Common myeloid progenitor, CD34-positive (primary cell): ENCODE data around the gene SHFL.

Source experiments
- CTCF ChIA-PET: fragments of 350-600 bp; sonication (Branson Sonifier 250); formaldehyde crosslinking; loops from one replicate; lab custom pipeline; 2021; ENCODE audit warnings: antibody characterized with exemption; lab: Charles Lee
- POLR2A ChIA-PET: fragments of 350-600 bp; sonication (Branson Sonifier 250); formaldehyde crosslinking; loops from one replicate; lab custom pipeline; 2021; ENCODE audit warnings: antibody characterized with exemption; lab: Charles Lee
- DNase-seq, 3 donors: peaks; one replicate each; pipeline versions ENCODE4 v3.0.0 to v3.0.0-alpha.2; 2013
- H3K27ac ChIP-seq, 2 experiments: 1 replicate in 1 of 2; 2 replicates in 1 of 2; pipeline ENCODE4 v1.7.0; 2013; ENCODE audit warnings: inconsistent platforms in 2 of 2, low read length in 2 of 2, mild to moderate bottlenecking in 2 of 2, low read depth in 1 of 2, moderate library complexity in 1 of 2; ENCODE audit not compliant: severe bottlenecking in 2 of 2, insufficient read depth in 1 of 2, poor library complexity in 1 of 2
- H3K27me3 ChIP-seq, 5 experiments: replicated peaks in 2 of 5; 1 replicate in 3 of 5; 2 replicates in 2 of 5; pipeline versions ENCODE4 v1.6.1 to v1.7.0; 2013; ENCODE audit warnings: low read length in 4 of 5, mild to moderate bottlenecking in 2 of 5, moderate library complexity in 2 of 5, inconsistent platforms in 1 of 5; ENCODE audit not compliant: insufficient read depth in 5 of 5, control insufficient read depth in 4 of 5
- H3K36me3 ChIP-seq, 4 experiments: 1 replicate in 2 of 4; 2 replicates in 2 of 4; pipeline versions ENCODE4 v1.6.1 to v1.7.0; 2013; ENCODE audit warnings: low read length in 3 of 4, control low read depth in 1 of 4, mild to moderate bottlenecking in 1 of 4; ENCODE audit not compliant: control insufficient read depth in 4 of 4, insufficient read depth in 4 of 4
- H3K4me1 ChIP-seq, 4 experiments: 1 replicate in 3 of 4; 2 replicates in 1 of 4; pipeline versions ENCODE4 v1.6.1 to v1.7.1; 2013; ENCODE audit warnings: low read length in 3 of 4, mild to moderate bottlenecking in 3 of 4, control low read depth in 1 of 4, inconsistent platforms in 1 of 4, moderate library complexity in 1 of 4; ENCODE audit not compliant: control insufficient read depth in 4 of 4, insufficient read depth in 4 of 4; ENCODE audit errors: control extremely low read depth in 1 of 4
- H3K4me3 ChIP-seq, 7 experiments: 1 replicate in 4 of 7; 2 replicates in 3 of 7; pipeline versions ENCODE4 v1.5.1 to v1.7.0; 2013; ENCODE audit warnings: mild to moderate bottlenecking in 7 of 7, low read length in 6 of 7, moderate library complexity in 6 of 7, inconsistent platforms in 2 of 7, low read depth in 2 of 7, control low read depth in 1 of 7; ENCODE audit not compliant: insufficient read depth in 4 of 7, control insufficient read depth in 1 of 7; ENCODE audit errors: extremely low read depth in 1 of 7
- H3K9me3 ChIP-seq, 5 experiments: 1 replicate in 4 of 5; 2 replicates in 1 of 5; pipeline versions ENCODE4 v1.6.1 to v1.7.1; 2013; ENCODE audit warnings: low read length in 4 of 5, mild to moderate bottlenecking in 2 of 5, inconsistent platforms in 1 of 5, low read depth in 1 of 5, moderate library complexity in 1 of 5; ENCODE audit not compliant: control insufficient read depth in 4 of 5, insufficient read depth in 2 of 5; ENCODE audit errors: control extremely low read depth in 1 of 5
- WGBS: methylation state at CpG from one replicate; pipeline ENCODE4 v1.1.5; 2013; ENCODE audit not compliant: insufficient coverage; 5-methylcytosine and 5-hydroxymethylcytosine counted together

SHFL gene

DNA sequence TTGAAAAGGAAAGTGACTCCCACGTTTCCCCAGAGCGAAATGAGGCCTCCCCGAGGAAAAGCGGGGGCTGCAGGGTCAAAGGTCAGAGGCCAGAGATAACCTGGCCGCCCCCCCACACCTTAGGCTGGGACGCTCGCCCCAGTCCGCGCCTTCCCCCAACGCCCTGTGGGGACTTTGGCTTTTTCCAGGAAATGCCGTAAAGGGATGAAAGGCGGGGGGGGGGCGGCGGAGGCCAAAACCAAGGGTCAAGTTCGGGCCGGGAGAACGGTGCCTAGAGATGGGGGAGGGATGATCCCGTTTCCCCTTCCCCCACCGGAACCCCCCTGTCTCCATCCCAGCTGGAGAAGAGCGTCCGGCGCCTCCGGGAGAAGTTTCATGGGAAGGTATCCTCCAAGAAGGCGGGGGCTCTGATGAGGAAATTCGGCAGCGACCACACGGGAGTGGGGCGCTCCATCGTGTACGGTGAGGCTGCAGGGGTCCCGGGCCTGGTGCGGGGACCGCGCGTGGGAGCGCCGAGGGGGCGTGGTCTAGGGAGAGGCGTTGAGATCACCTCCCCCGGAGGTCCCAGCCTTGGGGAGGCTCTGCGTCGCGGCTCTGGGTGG lies 575 bp downstream of the SHFL start:
- Histone ChIP-seq H3K4me1 (peaks cover 0 to 17% (median 7%) of the 10 kb centered on the region in 4 experiments), H3K36me3 (peaks cover 4 to 25% (median 19%) of the 10 kb centered on the region in 4 experiments), H3K9me3 (peaks cover 0 to 3% (median 0%) of the 10 kb centered on the region in 5 experiments), H3K4me3 (peak overlapping the region; percentile 78 to 92 (median 87)), H3K27ac (peak overlapping the region in 1 of 2 experiments; percentile 64), H3K27me3 (peaks cover 0 to 2% (median 0%) of the 10 kb centered on the region in 5 experiments)
- ChIA-PET POLR2A (no interaction called here), CTCF (no interaction called here)
- WGBS = 5% methylated on average over 28 of the region's 43 CpGs
- DNase-seq = peak in 2 of 3 donors; percentile 47 to 58

DNA sequence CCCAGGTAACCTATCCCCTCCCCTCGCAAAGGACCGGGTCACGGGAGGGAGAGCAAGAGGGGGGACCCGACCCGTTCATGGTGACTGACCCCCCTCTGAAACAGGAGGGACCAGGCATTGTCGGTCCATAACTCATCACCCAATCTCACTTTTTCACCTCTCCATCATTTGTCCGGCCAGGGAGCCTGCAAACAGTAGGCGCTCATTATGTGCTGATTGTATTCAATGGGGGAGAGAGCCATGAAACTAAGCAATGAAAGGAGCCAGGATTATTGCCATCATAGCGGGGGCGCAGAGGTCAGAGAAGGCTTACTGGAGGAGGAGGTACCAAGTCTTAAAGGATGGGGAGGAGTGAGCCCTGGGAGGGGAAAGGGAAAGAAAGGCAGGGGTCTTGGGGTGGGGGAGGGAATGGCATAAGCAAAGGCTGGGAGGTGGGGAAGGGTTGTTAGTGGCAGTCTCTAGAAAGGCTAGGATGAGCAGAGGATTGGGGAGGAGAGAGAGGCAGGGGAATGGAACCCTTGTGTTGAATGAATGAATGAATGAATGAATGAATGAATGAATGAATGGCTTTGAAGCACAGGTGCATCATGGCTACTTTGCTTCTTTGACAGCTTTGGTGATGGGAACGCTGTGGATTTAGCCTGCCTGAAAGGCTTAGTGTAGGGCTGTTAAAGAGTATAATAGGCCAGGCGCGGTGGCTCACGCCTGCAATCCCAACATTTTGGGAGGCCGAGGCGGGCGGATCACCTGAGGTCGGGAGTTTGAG lies 1.4 kb downstream of the SHFL start:
- Histone ChIP-seq H3K4me1 (peaks cover 0 to 17% (median 7%) of the 10 kb centered on the region in 4 experiments), H3K36me3 (peaks cover 4 to 32% (median 24%) of the 10 kb centered on the region in 4 experiments), H3K9me3 (peaks cover 0 to 3% (median 0%) of the 10 kb centered on the region in 5 experiments), H3K27me3 (peaks cover 0 to 2% (median 0%) of the 10 kb centered on the region in 5 experiments), H3K4me3 (peak overlapping the region in 6 of 7 experiments; percentile 78 to 92 (median 88)), H3K27ac (no peak overlapping the region)
- 92% methylated on average over 9 of the region's 18 CpGs for WGBS
- CTCF ChIA-PET = no interaction called here
- DNase-seq = no peak
- POLR2A ChIA-PET = no interaction called here

DNA sequence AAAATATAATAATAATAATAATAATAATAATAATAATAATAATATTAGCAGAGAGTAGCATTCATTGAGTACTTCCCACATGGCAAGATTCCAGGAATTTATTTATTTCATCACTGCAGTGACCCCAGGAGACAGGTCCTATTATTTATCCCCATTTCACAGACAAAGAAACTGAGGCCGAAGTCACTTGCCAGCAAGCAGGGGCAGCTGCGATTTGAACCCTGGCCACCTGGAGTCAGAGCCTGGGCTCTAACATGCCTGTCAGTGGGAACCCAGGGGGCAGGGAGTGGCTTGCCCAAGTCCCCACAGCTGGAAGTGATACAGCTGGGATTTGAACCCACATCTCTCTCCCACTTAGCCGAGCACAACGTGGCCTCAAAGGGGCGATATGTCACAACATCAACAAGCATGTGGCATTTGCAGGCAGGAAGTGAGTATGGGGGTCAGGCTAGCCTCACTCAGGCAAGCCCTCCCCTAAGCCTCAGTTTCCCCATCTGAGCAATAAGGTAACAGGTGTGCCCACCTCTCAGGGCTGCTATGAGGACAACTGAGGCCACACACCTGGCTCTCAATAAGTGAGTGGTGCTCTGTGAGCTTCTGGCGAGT lies 2.9 kb downstream of the SHFL start:
- ChIA-PET CTCF (no interaction called here), POLR2A (no interaction called here)
- Histone ChIP-seq H3K9me3 (peaks cover 0 to 3% (median 0%) of the 10 kb centered on the region in 5 experiments), H3K27me3 (no peaks in the 10 kb centered on the region), H3K4me1 (peaks cover 0 to 17% (median 7%) of the 10 kb centered on the region in 4 experiments), H3K27ac (no peak overlapping the region), H3K36me3 (peaks cover 5 to 45% (median 29%) of the 10 kb centered on the region in 4 experiments), H3K4me3 (no peak overlapping the region)
- 100% methylated on average over 3 of the region's 6 CpGs for WGBS
- DNase-seq = no peak

DNA sequence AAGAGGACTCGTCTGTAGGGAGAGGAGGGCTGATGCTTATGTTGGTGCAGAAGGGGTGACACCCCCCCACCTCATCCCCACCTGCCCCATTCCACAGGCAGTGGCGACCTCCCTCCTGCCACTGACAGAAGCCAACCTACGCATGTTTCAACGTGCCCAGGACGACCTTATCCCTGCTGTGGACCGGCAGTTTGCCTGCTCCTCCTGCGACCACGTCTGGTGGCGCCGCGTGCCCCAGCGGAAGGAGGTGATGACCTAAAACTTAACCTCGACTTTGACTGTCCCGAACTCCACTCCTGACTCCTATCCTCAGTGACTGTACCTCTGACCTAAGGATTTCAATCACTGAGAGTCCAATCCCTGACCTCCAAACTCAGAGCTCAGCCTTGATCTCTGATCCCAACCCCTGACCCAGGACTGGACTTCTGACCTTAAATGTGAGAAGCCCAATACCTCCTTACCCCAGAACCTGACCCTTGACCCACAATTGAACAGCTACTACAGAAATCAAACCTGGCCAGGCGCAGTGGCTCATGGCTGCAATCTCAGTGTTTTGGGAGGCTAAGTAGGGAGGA lies 3.8 kb downstream of the SHFL start:
- peaks cover 0 to 3% (median 0%) of the 10 kb centered on the region in 5 experiments for H3K9me3 ChIP-seq
- no peak overlapping the region for H3K27ac ChIP-seq
- H3K27me3 ChIP-seq = no peaks in the 10 kb centered on the region
- no peak overlapping the region for H3K4me3 ChIP-seq
- peaks cover 0 to 17% (median 7%) of the 10 kb centered on the region in 4 experiments for H3K4me1 ChIP-seq
- ChIA-PET CTCF (interaction anchor here (1.1 kb wide), 1 partner anchor 136 kb away, joined by 3 read pairs; no protein-coding TSS in a partner anchor), POLR2A (interaction anchor here (0.6 kb wide), 1 partner anchor 104 kb away, joined by 3 read pairs; no protein-coding TSS in a partner anchor)
- WGBS = 97% methylated on average over 13 of the region's 15 CpGs
- H3K36me3 ChIP-seq = peaks cover 5 to 45% (median 29%) of the 10 kb centered on the region in 4 experiments
- no peak for DNase-seq

DNA sequence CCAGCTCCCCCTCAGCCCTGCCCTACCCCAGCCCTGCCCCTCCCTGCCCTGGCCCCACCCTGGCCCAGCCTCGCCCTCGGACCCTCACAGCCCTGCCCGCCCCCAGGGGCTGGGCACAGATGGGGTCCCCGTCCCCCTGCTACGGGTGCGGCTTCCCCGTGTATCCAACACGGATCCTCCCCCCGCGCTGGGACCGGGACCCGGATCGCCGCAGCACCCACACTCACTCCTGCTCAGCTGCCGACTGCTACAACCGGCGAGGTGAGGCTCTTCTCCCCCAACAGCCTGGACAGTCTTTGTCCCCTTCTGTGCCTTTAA lies 5.2 kb downstream of the SHFL start:
- Histone ChIP-seq H3K36me3 (peaks cover 5 to 45% (median 29%) of the 10 kb centered on the region in 4 experiments), H3K4me3 (no peak overlapping the region)

DNA sequence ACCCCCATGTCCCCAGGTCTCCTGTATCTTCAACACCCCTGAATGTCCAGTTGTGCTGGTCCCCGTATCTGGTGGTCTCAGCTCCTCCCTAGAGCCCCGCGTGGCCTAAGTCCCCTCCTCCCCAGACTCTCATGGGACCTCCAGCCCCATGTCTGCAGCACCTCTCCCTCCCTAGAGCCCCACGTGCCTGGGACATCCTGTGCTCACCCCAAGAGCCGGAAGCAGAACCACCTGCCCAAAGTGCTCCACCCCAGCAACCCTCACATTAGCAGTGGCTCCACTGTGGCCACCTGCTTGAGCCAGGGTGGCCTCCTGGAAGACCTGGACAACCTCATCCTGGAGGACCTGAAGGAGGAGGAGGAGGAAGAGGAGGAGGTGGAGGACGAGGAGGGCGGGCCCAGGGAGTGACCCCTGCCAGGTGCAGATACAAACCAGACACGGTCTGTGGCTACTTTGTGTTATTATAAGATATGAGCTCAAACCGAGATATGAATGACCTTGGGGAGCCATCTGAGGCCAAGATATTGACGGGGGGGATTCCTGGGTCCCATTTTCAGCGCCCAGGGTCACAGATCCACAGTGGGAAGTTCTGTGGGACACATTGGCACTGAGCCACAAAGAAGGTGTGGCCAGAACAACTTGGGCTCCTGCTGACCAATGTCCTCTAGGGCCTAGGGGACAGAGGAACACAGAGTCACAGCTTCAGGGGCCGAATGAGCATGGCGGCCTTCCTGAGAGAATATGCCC lies 6.0 kb downstream of the SHFL start:
- no peak overlapping the region for H3K27ac ChIP-seq
- 89% methylated on average over 13 of the region's 13 CpGs for WGBS
- no peak overlapping the region for H3K4me3 ChIP-seq
- H3K27me3 ChIP-seq = no peaks in the 10 kb centered on the region
- ChIA-PET CTCF (no interaction called here), POLR2A (no interaction called here)
- DNase-seq = no peak
- H3K36me3 ChIP-seq = peaks cover 5 to 45% (median 29%) of the 10 kb centered on the region in 4 experiments
- peaks cover 0 to 16% (median 9%) of the 10 kb centered on the region in 4 experiments for H3K4me1 ChIP-seq
- H3K9me3 ChIP-seq = peaks cover 0 to 3% (median 0%) of the 10 kb centered on the region in 5 experiments

More for the DNA sequence above, 5.2 kb downstream of the SHFL start:
- Histone ChIP-seq H3K9me3 (peaks cover 0 to 3% (median 0%) of the 10 kb centered on the region in 5 experiments), H3K27ac (no peak overlapping the region), H3K27me3 (no peaks in the 10 kb centered on the region), H3K4me1 (peaks cover 0 to 16% (median 11%) of the 10 kb centered on the region in 4 experiments)
- DNase-seq = no peak
- 100% methylated on average over 14 of the region's 17 CpGs for WGBS
- ChIA-PET POLR2A (no interaction called here), CTCF (no interaction called here)
